GM18867 (cell line): ENCODE measurements around the gene CEP97.
"Not testable (repeated sequence)": the region's sequence is repeated elsewhere in the genome, so short reads cannot be mapped to it uniquely, and the experiment has no call there.

Experiments
- ATAC-seq: cut with Tn5 transposase; IDR thresholded peaks from one replicate; pipeline ENCODE4 v1.9.1; 2021; ENCODE audit warnings: mild to moderate bottlenecking, moderate library complexity; ENCODE audit not compliant: unreplicated experiment

The CEP97 gene

DNA sequence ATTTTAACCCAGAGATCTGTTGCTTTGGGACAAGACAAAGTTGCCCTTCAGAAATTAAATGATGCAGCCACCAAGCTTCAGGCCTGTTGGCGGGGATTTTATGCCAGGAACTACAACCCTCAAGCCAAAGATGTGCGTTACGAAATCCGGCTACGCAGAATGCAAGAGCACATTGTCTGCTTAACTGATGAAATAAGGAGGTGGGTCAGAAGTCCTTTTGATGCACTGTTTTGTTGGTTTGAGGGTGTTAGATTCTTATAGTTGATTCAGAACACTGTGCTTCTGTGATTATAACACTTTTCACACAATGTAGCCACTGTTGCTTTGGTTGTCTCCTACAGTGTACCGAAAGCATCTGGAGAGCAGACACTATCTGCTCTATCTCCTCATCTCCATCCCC, 33.8 kb downstream of the CEP97 start:
- ATAC-seq, result no peak

- no peak for ATAC-seq
These were observed 37.7 kb downstream of the CEP97 start for GRCh38 chr3:101762041-101762646.

GRCh38 chr3:101777745-101778281, 53.4 kb downstream of the CEP97 start:
- ATAC-seq, result not testable (repeated sequence)

- no peak for ATAC-seq
These were observed 54.1 kb downstream of the CEP97 start for GRCh38 chr3:101778385-101779046.

GRCh38 chr3:101779047-101779821, 54.8 kb downstream of the CEP97 start, which contains the start of gene NXPE3:
Gene NXPE3 (plus strand): TSS chr3:101779211. CDS start chr3:101785597, 6,386 bp downstream.
- ATAC-seq, result peak; percentile 96

- ATAC-seq, result no peak
These were observed 55.5 kb downstream of the CEP97 start for GRCh38 chr3:101779822-101780381.

DNA sequence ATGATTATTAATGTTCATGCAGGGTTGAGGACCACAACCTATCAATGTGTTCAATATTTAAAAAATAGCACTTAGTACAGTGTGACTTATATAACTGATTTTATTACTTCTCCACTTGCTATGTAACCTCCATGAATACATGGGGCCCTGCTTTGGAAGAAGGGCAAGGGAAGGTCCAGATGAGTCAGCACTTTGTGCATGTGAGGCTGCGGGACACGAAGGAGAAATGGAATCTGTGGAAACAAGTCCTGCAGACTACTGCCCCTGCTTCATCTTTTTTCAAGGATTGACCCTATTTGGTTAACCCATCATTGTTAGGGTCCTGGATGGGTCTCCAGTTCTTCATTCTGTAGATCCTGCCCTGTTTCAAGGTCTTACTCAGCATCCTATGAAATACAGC, 56.2 kb downstream of the CEP97 start:
- ATAC-seq, result no peak

DNA sequence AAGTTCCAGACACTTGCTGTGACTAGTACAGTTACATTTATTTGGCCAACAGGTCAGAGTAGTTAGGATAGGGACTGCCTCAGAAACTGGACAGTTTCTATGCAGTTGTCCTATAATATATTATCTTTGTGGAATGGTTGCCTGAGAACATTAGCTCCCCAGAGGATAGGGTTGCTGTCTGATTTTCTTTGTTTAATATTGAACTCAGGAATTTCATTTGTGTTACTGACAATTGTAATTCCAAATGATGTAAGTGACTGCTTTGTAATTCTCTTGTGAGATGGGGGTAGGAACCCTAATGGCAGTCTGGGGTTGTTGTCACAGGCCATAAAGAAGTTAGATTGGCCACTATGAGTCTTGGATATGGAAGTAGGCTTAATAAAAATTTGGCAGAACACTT, 56.8 kb downstream of the CEP97 start:
- no peak for ATAC-seq

- ATAC-seq, result no peak
These were observed 60.6 kb downstream of the CEP97 start for GRCh38 chr3:101784855-101785613.

DNA sequence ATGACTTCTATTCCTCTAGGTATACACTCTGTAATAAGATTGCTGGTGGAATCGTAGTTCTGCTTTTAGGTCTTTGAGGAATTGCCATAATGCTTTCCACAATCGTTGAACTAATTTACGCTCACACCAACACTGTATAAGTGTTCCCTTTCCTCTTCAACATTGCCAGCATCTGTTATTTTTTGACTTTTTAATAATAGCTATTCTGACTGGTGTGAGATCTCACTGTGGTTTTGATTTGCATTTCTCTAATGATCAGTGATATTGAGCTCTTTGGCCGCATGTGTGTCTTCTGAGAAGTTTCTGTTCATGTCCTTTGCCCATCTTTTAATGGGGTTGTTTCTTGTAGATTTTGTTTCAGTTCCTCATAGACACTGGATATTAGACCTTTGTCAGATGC, 67.4 kb downstream of the CEP97 start:
- ATAC-seq, result peak; percentile 98

DNA sequence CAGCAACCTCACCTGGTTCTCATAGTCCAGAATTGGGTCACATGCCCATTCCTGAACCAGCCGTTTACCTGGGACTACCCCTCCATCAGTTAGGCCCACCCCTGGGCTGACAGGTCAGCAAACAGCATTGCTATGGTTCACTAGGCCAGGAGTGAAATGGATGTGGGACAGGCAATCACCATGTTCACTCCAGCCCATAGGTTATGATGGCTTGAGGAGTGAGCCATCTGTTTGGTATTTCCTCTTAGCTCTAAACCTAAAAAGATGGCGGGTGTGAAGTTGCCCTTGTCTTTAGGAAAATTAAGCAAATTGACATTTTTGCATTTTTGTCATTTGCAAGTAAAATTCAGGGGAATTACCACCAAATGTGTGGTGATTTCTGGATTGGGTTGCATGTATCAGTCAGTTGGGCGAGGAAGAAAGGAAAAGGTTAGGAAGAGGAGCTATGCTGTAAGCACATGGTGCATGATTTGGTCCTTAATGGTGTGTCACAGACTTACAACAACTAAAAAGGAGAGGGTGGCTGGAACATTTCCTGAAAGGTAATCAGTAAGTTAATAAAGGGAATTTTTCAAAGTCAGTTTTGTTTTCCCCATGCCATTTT, 71.8 kb downstream of the CEP97 start:
- ATAC-seq, result no peak

DNA sequence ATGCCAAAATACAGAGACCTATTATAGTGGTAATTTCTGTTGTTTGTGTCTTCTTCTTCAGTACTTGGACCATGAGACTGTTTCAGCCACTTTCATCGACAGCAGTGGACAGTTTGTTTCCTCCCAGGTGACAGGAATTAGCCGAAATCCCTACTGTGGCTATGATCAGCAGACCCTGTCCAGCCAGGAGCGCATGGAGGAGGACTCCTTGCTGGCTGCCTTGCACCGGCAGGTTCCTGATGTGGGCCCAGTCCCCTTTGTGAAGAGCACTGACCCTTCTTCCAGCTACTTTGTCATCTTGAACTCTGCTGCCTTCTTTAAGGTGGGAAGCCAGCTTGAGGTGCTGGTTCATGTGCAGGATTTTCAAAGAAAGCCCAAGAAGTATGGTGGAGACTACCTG, 76.8 kb downstream of the CEP97 start:
- no peak for ATAC-seq

GRCh38 chr3:101802179-101802578, 77.8 kb downstream of the CEP97 start:
- no peak for ATAC-seq

GRCh38 chr3:101803173-101803782, 78.9 kb downstream of the CEP97 start:
- ATAC-seq, result peak; percentile 93

- ATAC-seq, result no peak
These were observed 79.5 kb downstream of the CEP97 start for GRCh38 chr3:101803939-101804338.

DNA sequence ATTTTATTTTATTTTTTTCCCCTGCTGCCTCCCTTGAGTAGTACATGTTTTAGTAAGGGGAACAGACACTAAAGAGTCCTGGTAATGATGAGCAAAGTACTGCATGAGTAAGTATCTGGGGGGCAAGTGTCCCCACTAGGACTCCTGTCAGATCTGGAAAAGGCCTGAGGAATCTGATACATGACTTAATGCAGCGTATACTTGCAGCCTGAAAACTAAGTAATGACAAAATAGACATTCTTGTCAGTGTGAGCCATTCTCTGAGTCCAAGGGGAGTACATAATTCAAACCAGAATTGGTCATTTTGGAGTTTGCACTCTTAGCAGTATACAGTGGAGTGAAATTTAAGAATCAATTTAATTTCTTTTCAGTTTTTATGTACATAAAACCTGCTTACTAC, 82.1 kb downstream of the CEP97 start:
- no peak for ATAC-seq

DNA sequence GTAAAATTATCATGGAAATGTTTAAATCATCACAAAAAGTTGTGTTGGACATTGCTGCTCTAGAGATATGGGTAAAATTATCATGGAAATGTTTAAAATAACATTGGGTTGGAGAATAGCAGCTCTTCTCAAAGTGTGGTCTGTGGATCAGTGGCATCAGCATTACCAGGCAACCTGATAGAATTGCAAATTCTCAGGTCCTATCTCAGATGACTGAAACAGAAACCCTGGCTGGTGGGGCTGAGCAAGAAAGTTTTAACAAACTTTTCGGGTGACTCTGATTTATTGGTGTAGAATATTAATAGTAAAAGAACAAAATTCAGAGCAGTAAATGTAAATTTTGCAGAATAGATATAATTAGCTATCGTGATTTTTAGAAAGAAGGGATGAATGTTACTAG, 83.5 kb downstream of the CEP97 start:
- ATAC-seq, result peak; percentile 79

GRCh38 chr3:101809178-101810021, 85.0 kb downstream of the CEP97 start:
- no peak for ATAC-seq

GRCh38 chr3:101810022-101810418, 85.6 kb downstream of the CEP97 start:
- ATAC-seq, result no peak
